Measurements from ENCODE around the gene IL15.
"Not testable (repeated sequence)": the region's sequence is repeated elsewhere in the genome, so short reads cannot be mapped to it uniquely, and the experiment has no call there.

The IL15 gene

GRCh38 chr4:141647966-141648365 is 11.6 kb downstream of the IL15 start:
- DNase-seq (ENCODE audit: low spot score) = no peak

- DNase-seq (ENCODE audit: low spot score) = no peak
Measured at GRCh38 chr4:141652161-141652778, 15.9 kb downstream of the IL15 start.

DNA sequence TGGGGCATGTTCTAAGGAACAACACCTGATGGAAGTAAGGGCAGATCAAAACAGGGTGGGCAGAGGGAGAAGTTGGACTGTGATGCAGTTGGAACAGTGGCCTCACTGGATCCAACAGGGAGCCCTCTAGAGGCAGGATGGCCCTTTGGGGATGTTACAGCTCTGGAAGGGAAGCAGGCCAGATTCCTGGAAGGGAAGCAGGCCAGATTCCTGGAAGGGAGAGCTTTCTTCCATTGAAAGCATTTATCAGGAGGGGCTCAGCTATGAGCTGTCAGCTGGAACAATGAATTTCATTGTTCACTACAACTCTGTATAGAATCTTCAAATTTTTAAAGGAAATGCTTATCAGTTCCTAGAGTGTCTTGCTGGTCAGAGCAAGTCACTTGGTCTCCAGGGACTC is 17.7 kb downstream of the IL15 start:
- DNase-seq (ENCODE audit: low spot score) = no peak

- no peak for DNase-seq (ENCODE audit: low spot score)
Measured at GRCh38 chr4:141656031-141656430, 19.6 kb downstream of the IL15 start.

- no peak for DNase-seq (ENCODE audit: low spot score)
Measured at GRCh38 chr4:141657550-141658250, 21.3 kb downstream of the IL15 start.

DNA sequence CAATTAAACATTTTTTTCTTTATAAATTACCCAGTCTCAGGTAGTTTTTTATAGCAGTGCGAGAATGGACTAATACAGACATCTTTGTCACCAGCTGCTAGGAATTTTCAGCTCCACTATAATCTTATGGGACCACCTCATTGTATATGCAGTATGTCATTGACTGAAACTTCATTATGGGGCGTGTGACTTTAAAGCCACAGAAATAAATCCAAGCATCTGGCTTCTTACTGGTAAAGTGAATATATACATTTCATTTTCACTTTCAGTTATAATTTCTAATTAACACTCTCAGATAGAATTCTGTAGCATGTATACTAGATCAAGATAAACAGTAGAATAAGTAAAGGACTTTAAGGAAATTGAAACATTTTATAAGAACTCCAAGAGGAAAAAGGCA is 21.9 kb downstream of the IL15 start:
- no peak for DNase-seq (ENCODE audit: low spot score)

DNA sequence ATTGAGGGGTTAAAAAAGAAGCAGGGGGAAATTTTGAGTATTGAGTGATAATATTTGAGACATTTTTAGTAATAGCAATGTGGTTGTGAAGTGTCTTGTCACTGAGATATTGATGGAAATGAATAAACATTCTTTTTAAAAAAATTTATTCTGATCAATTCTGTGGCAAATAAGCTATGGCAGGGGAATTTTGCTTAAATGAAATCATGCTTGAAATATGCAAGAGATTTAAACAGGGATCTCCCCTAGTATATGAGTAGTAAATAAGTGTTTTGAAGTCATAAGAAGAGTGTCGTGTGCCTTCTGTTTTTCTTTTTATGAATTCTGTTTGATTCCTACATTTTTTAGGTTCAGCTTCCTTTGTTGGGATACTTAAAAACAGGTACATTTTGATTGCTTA is 23.2 kb downstream of the IL15 start:
- no peak for DNase-seq (ENCODE audit: low spot score)

DNA sequence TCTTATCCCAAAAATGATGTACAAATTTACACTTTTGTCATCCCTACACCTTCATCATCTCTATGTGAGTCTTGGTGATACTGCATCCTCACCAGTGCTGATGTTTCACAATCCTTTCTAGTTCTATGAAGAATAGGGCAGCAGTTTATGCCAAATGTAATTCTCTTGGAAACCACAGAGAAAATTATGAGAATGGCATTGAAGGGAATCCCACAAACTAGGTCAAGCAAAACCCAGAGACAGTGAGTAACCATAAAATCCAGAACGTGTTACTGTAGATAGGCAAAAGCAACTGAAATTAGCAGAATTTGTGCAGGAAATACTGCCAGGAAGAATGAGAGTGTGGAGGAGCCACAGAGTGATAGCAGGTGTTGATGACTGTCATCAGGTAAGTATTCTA is 24.5 kb downstream of the IL15 start:
- DNase-seq (ENCODE audit: low spot score) = no peak

- no peak for DNase-seq (ENCODE audit: low spot score)
Measured at GRCh38 chr4:141668200-141668910, 32.0 kb downstream of the IL15 start.

GRCh38 chr4:141669501-141669900 is 33.1 kb downstream of the IL15 start:
- no peak for DNase-seq (ENCODE audit: low spot score)

- no peak for DNase-seq (ENCODE audit: low spot score)
Measured at GRCh38 chr4:141675384-141675783, 39.0 kb downstream of the IL15 start.

DNA sequence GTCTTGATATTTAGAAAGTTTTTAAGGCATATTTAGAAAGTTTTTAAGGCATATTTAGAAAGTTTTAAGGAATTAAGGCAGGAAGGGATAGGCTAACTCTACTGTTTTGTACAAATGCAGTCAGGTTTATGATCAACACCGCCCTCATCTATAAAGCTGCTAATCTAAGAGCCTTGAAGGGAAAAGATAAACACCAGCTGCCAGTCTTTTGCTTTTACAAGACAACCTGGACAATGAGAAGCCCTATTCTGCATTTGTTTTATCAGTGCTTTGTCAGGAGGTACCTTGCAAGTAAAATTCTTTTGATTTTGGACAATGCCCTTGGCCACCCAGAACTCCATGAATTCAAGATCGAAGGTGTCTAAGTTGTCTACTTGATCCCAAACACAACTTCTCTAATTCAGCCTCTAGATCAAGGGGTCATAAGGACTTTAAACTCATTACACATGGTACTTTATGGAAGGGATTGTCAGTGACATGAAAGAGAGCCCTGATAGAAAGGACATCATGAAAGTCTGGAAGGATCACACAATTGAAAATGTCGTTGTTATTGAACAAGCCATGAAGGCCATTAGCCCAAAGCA is 39.8 kb downstream of the IL15 start:
- no peak for DNase-seq (ENCODE audit: low spot score)

- no peak for DNase-seq (ENCODE audit: low spot score)
Measured at GRCh38 chr4:141680060-141680459, 43.7 kb downstream of the IL15 start.

GRCh38 chr4:141684785-141685184 is 48.4 kb downstream of the IL15 start:
- DNase-seq (ENCODE audit: low spot score) = no peak

DNA sequence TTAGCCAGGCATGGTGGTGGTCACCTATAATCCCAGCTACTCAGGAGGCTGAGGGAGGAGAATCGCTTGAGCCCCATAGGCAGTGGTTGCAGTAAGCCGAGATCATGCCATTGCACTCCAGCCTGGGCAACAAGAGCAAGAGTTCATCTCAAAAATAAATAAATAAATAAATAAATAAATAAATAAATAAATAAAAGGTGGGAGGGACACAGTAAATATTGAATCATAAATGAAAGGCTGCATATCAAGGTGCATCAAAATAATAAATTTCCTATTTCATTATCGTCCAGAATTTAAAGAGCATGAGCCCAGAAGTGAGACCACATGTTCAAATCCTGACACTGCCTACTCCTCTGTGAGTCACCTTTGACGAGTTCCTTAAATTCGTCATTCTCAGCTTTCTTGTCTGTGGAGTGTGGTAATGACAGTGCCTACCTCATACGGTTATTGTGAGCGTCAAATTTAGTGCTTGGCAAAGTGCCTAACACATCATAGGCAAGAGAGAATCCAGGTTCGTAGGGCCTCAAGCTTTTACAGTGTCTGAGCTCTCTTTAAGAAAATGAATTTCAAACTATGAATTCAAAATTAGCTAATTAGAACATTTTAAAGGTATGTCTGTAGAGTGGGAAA is 49.9 kb downstream of the IL15 start:
- DNase-seq (ENCODE audit: low spot score) = no peak

GRCh38 chr4:141686879-141687278 is 50.5 kb downstream of the IL15 start:
- no peak for DNase-seq (ENCODE audit: low spot score)

- DNase-seq (ENCODE audit: low spot score) = not testable (repeated sequence)
Measured at GRCh38 chr4:141689726-141690296, 53.4 kb downstream of the IL15 start.

- DNase-seq (ENCODE audit: low spot score) = not testable (repeated sequence)
Measured at GRCh38 chr4:141691247-141691646, 54.9 kb downstream of the IL15 start.

- no peak for DNase-seq (ENCODE audit: low spot score)
Measured at GRCh38 chr4:141692081-141692480, 55.7 kb downstream of the IL15 start.

GRCh38 chr4:141697116-141697515 is 60.7 kb downstream of the IL15 start:
- DNase-seq (ENCODE audit: low spot score) = no peak

- DNase-seq (ENCODE audit: low spot score) = no peak
Measured at GRCh38 chr4:141702472-141703182, 66.2 kb downstream of the IL15 start.
